ENCODE data around the gene BCHE. TPM values are rescaled to one million over a fixed set of nuclear protein-coding genes. Genes with fewer than 3 reads are reported as not detected.
A peak's percentile ranks its signal among the peaks of the same experiment; 100 is the strongest.

The BCHE gene
- total RNA-seq, 1 experiment from 2014 or later, result 1.7 TPM

DNA sequence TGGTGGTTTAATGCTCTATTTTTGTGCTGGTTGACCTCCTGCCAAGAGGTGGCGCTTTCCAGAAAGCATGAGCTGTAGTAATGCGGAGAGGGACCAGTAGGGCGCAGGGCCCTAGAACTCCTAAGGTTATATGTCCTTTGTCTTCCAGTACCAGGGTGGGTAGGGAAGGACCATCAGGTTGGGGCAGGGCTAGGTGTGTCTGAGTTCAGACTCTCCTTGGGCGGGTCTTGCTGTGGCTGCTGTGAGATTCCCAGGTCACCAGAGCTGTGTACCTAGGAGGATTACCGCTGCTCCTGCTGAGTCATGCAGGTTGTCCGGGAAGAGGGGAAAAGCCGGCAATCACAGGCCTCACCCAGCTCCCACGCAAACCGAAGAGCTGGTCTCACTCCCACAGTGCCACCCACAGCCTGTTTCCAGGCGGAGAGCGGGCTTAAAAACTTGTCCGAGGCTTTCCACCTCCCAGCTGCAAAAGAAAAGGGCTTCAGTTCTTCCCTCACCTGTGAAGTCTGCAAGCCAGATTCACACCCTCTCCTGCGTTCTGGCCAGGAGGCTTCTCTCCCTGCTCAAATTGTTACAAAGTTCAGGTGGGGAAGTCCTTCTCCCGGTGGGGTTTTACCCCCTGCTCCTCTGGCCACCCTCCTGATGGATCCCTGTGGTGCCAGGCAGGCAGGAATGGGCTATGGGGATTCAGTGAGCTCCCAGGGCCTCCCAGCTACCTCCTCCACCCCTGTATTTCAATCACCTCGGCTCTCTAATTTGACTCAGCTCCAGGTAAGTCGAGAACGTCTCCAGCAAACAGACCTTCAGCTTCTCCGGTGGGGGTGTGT lies 37.7 kb upstream of the BCHE start:
- 0 out of 2 replicates have a peak, but pooled peaks have one; percentile 24 for TF ChIP-seq NFE2L1 (CRISPR knock-in tag; IDR thresholded peaks at IDR 0.05)
- no peak for TF ChIP-seq GABPB1 (CRISPR knock-in tag; IDR thresholded peaks at IDR 0.05)
- POLR2A ChIA-PET, result no interaction called here
- no peak overlapping the region for H3K27ac Mint-ChIP-seq
- H3K27me3 Mint-ChIP-seq (ENCODE audit: low read depth), result peaks cover 3% of the 10 kb centered on the region; the same call in 1 of the 2 replicates
- DNase-seq (ENCODE audit: low spot score), result no peak
- H3K4me3 Mint-ChIP-seq, result no peak overlapping the region
- ATAC-seq, result peak; percentile 84
- peaks cover 15% of the 10 kb centered on the region for H3K36me3 Mint-ChIP-seq
- CTCF ChIA-PET, result interaction anchor here (1.0 to 1.2 kb wide), 2 partner anchors 21 to 56 kb away, joined by 3 read pairs; no protein-coding TSS in a partner anchor
- H3K4me1 Mint-ChIP-seq, result peaks cover 8% of the 10 kb centered on the region; the same call in 1 of the 2 replicates
- peaks cover 34% of the 10 kb centered on the region for H3K9me3 Mint-ChIP-seq

DNA sequence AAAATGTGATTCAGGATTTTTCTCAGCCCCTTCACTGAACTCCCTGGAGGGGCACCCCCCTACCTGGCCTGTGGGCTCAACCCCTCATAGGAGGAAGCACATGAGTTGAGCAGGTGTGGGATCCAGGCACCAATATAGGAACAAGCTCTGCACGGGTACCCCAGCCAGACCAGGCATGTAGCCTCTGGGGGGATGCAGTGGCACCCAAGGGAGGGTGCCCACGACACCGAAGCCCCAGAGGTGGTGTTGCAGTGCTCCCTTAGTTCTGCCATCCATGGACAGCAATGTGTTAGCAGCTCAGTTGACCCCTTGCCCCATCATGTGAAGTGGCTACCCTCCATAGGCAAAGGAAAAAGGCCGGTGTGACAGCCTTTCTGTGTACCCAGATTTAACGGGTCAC lies 30.9 kb upstream of the BCHE start:
- CTCF ChIA-PET, result no interaction called here
- no peak overlapping the region for H3K27ac Mint-ChIP-seq

DNA sequence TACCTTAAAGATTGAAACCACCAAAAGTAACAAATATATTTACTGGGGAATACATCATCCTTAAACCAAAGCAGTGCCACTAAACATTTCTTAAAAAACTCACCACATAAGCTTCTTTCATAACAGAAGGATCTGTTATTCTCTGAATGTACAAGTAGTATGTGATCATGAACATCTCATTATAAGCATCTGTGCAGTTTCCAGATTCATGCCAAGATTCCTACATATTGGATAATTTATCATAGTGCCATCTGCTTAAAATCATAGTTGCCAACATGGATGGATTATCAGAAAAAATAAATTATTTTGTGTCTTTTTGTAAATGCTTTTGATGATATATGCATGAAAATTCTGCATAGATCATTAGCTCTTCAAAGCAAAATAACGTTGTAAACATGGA lies 21.8 kb upstream of the BCHE start:
- DNase-seq (ENCODE audit: low spot score), result no peak
- POLR2A ChIA-PET, result no interaction called here
- Mint-ChIP-seq H3K4me1 (0 out of 2 replicates have a peak, but pooled peaks cover 3% of the 10 kb centered on the region), H3K27ac (no peak overlapping the region), H3K36me3 (no peaks in the 10 kb centered on the region), H3K4me3 (no peak overlapping the region), H3K27me3 (ENCODE audit: low read depth) (no peaks in the 10 kb centered on the region), H3K9me3 (no peaks in the 10 kb centered on the region)
- no peak for ATAC-seq
- CTCF ChIA-PET, result no interaction called here
- TF ChIP-seq ZNF423 (CRISPR knock-in tag; IDR thresholded peaks at IDR 0.05) (no peak), MXD4 (CRISPR knock-in tag; IDR thresholded peaks at IDR 0.05; ENCODE audit: borderline replicate concordance) (no peak), ZNF671 (CRISPR knock-in tag; IDR thresholded peaks at IDR 0.05) (no peak), ZNF263 (CRISPR knock-in tag; IDR thresholded peaks at IDR 0.05; ENCODE audit: low read depth) (no peak)
- TF ChIP-seq, protein P1, sequence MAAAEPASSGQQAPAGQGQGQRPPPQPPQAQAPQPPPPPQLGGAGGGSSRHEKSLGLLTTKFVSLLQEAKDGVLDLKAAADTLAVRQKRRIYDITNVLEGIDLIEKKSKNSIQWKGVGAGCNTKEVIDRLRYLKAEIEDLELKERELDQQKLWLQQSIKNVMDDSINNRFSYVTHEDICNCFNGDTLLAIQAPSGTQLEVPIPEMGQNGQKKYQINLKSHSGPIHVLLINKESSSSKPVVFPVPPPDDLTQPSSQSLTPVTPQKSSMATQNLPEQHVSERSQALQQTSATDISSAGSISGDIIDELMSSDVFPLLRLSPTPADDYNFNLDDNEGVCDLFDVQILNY (CRISPR knock-in tag; IDR thresholded peaks at IDR 0.05), result no peak
- TF ChIP-seq, protein P2, sequence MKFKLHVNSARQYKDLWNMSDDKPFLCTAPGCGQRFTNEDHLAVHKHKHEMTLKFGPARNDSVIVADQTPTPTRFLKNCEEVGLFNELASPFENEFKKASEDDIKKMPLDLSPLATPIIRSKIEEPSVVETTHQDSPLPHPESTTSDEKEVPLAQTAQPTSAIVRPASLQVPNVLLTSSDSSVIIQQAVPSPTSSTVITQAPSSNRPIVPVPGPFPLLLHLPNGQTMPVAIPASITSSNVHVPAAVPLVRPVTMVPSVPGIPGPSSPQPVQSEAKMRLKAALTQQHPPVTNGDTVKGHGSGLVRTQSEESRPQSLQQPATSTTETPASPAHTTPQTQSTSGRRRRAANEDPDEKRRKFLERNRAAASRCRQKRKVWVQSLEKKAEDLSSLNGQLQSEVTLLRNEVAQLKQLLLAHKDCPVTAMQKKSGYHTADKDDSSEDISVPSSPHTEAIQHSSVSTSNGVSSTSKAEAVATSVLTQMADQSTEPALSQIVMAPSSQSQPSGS (CRISPR knock-in tag; IDR thresholded peaks at IDR 0.05; ENCODE audit: borderline replicate concordance, low read depth), result no peak

More for the DNA sequence above, 30.9 kb upstream of the BCHE start:
- no peak for TF ChIP-seq JAZF1 (CRISPR knock-in tag; IDR thresholded peaks at IDR 0.05)
- no peak for TF ChIP-seq TEAD4 (CRISPR knock-in tag; IDR thresholded peaks at IDR 0.05)
- TF ChIP-seq RELA (CRISPR knock-in tag; IDR thresholded peaks at IDR 0.05; ENCODE audit: borderline replicate concordance), result no peak
- TF ChIP-seq, protein P3, sequence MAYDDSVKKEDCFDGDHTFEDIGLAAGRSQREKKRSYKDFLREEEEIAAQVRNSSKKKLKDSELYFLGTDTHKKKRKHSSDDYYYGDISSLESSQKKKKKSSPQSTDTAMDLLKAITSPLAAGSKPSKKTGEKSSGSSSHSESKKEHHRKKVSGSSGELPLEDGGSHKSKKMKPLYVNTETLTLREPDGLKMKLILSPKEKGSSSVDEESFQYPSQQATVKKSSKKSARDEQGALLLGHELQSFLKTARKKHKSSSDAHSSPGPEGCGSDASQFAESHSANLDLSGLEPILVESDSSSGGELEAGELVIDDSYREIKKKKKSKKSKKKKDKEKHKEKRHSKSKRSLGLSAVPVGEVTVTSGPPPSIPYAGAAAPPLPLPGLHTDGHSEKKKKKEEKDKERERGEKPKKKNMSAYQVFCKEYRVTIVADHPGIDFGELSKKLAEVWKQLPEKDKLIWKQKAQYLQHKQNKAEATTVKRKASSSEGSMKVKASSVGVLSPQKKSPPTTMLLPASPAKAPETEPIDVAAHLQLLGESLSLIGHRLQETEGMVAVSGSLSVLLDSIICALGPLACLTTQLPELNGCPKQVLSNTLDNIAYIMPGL (CRISPR knock-in tag; IDR thresholded peaks at IDR 0.05), result no peak
- no peak for TF ChIP-seq ATF1 (CRISPR knock-in tag; IDR thresholded peaks at IDR 0.05)
- TF ChIP-seq, protein P4, sequence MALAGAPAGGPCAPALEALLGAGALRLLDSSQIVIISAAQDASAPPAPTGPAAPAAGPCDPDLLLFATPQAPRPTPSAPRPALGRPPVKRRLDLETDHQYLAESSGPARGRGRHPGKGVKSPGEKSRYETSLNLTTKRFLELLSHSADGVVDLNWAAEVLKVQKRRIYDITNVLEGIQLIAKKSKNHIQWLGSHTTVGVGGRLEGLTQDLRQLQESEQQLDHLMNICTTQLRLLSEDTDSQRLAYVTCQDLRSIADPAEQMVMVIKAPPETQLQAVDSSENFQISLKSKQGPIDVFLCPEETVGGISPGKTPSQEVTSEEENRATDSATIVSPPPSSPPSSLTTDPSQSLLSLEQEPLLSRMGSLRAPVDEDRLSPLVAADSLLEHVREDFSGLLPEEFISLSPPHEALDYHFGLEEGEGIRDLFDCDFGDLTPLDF (CRISPR knock-in tag; IDR thresholded peaks at IDR 0.05), result no peak
- no peak for ATAC-seq
- H3K27me3 Mint-ChIP-seq (ENCODE audit: low read depth), result no peaks in the 10 kb centered on the region
- H3K9me3 Mint-ChIP-seq, result peaks cover 25% of the 10 kb centered on the region
- H3K4me1 Mint-ChIP-seq, result no peaks in the 10 kb centered on the region
- DNase-seq (ENCODE audit: low spot score), result no peak
- H3K4me3 Mint-ChIP-seq, result no peak overlapping the region
- POLR2A ChIA-PET, result no interaction called here
- peaks cover 8% of the 10 kb centered on the region; the same call in 1 of the 2 replicates for H3K36me3 Mint-ChIP-seq
